SK-N-SH (cell line): ENCODE data around the gene AP1S1. TPM values are rescaled to one million over a fixed set of nuclear protein-coding genes. Genes with fewer than 3 reads are reported as not detected.

Source experiments
- CTCF ChIA-PET: fragments of 300-600, 350-600 bp; formaldehyde crosslinking; extraction: SDS; loops from one replicate; lab custom pipeline; 2021; lab: Yijun Ruan, JAX
- POLR2A ChIA-PET: fragments of 350-600 bp; sonication (Branson Sonifier 250); formaldehyde crosslinking; extraction: SDS; loops from one replicate; lab custom pipeline; 2020; ENCODE audit warnings: antibody characterized with exemption, inconsistent platforms; lab: Yijun Ruan, JAX
- DNase-seq: peaks from one replicate; pipeline ENCODE4 v3.0.0; 2012
- H2AFZ ChIP-seq: fragments of 200-600 bp; sonication (generic); 2 replicates; pipeline ENCODE4 v1.8.1; 2016; ENCODE audit warnings: antibody characterized with exemption, mild to moderate bottlenecking, low read depth
- H3F3A ChIP-seq: fragments of 200-600 bp; sonication (generic); replicated peaks from 2 replicates; pipeline ENCODE3; 2016; ENCODE audit warnings: antibody characterized with exemption, mild to moderate bottlenecking; ENCODE audit not compliant: insufficient read depth
- H3K27ac ChIP-seq, 2 experiments: fragments of 200-500 bp in 1 of 2; fragments of 200-600 bp in 1 of 2; sonication (Bioruptor generic) in 1 of 2; sonication (generic), shearing (Covaris generic) in 1 of 2; 2 replicates each; pipeline versions ENCODE4 v1.5.1 to v1.6.1; 2014 to 2016; ENCODE audit warnings: low read depth in 2 of 2, inconsistent platforms in 1 of 2, low read length in 1 of 2, mild to moderate bottlenecking in 1 of 2, mixed read lengths in 1 of 2
- H3K27me3 ChIP-seq: fragments of 200-600 bp; sonication (generic), shearing (Covaris generic); 2 replicates; pipeline ENCODE4 v1.6.1; 2016; ENCODE audit warnings: mixed run types; ENCODE audit not compliant: insufficient read depth
- H3K36me3 ChIP-seq, 2 experiments: fragments of 200-500 bp in 1 of 2; fragments of 200-600 bp in 1 of 2; sonication (Bioruptor generic) in 1 of 2; sonication (generic) in 1 of 2; replicated peaks in 1 of 2; 2 replicates each; pipeline versions ENCODE3 to v1.5.1; 2014 to 2016; ENCODE audit warnings: low read length in 1 of 2, mild to moderate bottlenecking in 1 of 2; ENCODE audit not compliant: insufficient read depth in 2 of 2, control insufficient read depth in 1 of 2
- H3K4me1 ChIP-seq, 2 experiments: fragments of 200-500 bp in 1 of 2; fragments of 200-600 bp in 1 of 2; sonication (Bioruptor generic) in 1 of 2; sonication (generic), shearing (Covaris generic) in 1 of 2; 2 replicates each; pipeline versions ENCODE4 v1.5.1 to v1.6.1; 2014 to 2016; ENCODE audit warnings: low read depth in 1 of 2, low read length in 1 of 2, mixed run types in 1 of 2; ENCODE audit not compliant: insufficient read depth in 2 of 2, control insufficient read depth in 1 of 2
- H3K4me2 ChIP-seq: fragments of 200-600 bp; sonication (generic), shearing (Covaris generic); 2 replicates; pipeline ENCODE4 v1.6.1; 2017; ENCODE audit warnings: mixed run types
- H3K4me3 ChIP-seq, 2 experiments: fragments of 200-500 bp in 1 of 2; fragments of 200-600 bp in 1 of 2; sonication (Bioruptor generic) in 1 of 2; sonication (generic), shearing (Covaris generic) in 1 of 2; 2 replicates each; pipeline versions ENCODE4 v1.5.1 to v1.8.1; 2014 to 2016; ENCODE audit warnings: low read depth in 2 of 2, inconsistent platforms in 1 of 2, low read length in 1 of 2, mild to moderate bottlenecking in 1 of 2, mixed read lengths in 1 of 2, moderate library complexity in 1 of 2
- H3K79me2 ChIP-seq: fragments of 200-600 bp; sonication (generic); 2 replicates; pipeline ENCODE4 v1.8.1; 2017; ENCODE audit warnings: mild to moderate bottlenecking; ENCODE audit not compliant: insufficient read depth
- H3K9ac ChIP-seq: fragments of 200-600 bp; sonication (generic); 2 replicates; pipeline ENCODE4 v1.6.1; 2017; ENCODE audit warnings: mixed run types
- H3K9me2 ChIP-seq: fragments of 200-600 bp; sonication (generic); 2 replicates; pipeline ENCODE4 v1.6.1; 2017; ENCODE audit warnings: mixed run types
- H3K9me3 ChIP-seq: fragments of 200-600 bp; sonication (generic); 2 replicates; pipeline ENCODE4 v1.6.1; 2017; ENCODE audit warnings: mixed run types, mild to moderate bottlenecking, moderate library complexity
- H4K20me1 ChIP-seq: fragments of 200-600 bp; sonication (generic); 2 replicates; pipeline ENCODE4 v1.6.1; 2017; ENCODE audit warnings: mild to moderate bottlenecking, mixed run types; ENCODE audit not compliant: insufficient read depth
- ELF1 ChIP-seq: IDR thresholded peaks from 2 replicates; pipeline ENCODE4 v1.4.0; 2012
- EP300 ChIP-seq, 2 experiments: IDR thresholded peaks; 2 replicates each; pipeline versions ENCODE4 v1.4.0 to v1.6.1; 2012; ENCODE audit warnings: borderline replicate concordance in 1 of 2, low read depth in 1 of 2, low read length in 1 of 2
- EZH2phosphoT487 ChIP-seq: fragments of 200-600 bp; sonication (generic); IDR thresholded peaks from 2 replicates; pipeline ENCODE4 v1.6.1; 2017; ENCODE audit warnings: low read depth, mixed run types, mild to moderate bottlenecking, antibody characterized with exemption, moderate library complexity, borderline replicate concordance
- FOSL2 ChIP-seq: IDR thresholded peaks from 2 replicates; pipeline ENCODE4 v1.4.0; 2012; ENCODE audit warnings: low read depth, mild to moderate bottlenecking, moderate library complexity, borderline replicate concordance
- FOXJ3 ChIP-seq: sonication (generic); formaldehyde crosslinking; IDR thresholded peaks from 2 replicates; pipeline ENCODE4 v1.5.1; 2020; ENCODE audit warnings: mild to moderate bottlenecking, missing genetic modification reagents
- GATA2 ChIP-seq: sonication (generic); formaldehyde crosslinking; IDR thresholded peaks from 2 replicates; pipeline ENCODE4 v1.5.0; 2020; ENCODE audit warnings: mild to moderate bottlenecking, missing genetic modification reagents
- JUND ChIP-seq: IDR thresholded peaks from 2 replicates; pipeline ENCODE4 v1.4.0; 2012
- MXI1 ChIP-seq: IDR thresholded peaks from 2 replicates; pipeline ENCODE4 v1.6.1; 2012; ENCODE audit warnings: mild to moderate bottlenecking, low read depth, low read length, improper control_type of control experiment
- NFIC ChIP-seq: IDR thresholded peaks from 2 replicates; pipeline ENCODE4 v1.4.0; 2012; ENCODE audit warnings: borderline replicate concordance
- NRF1 ChIP-seq: IDR thresholded peaks from 2 replicates; pipeline ENCODE4 v1.6.1; 2012; ENCODE audit warnings: low read depth, mild to moderate bottlenecking, low read length
- RCOR1 ChIP-seq: fragments of 150-350 bp; IDR thresholded peaks from 2 replicates; pipeline ENCODE4 v1.6.1; 2017; ENCODE audit warnings: antibody characterized with exemption, low read length
- RFX5 ChIP-seq: IDR thresholded peaks from 2 replicates; pipeline ENCODE4 v1.6.1; 2012; ENCODE audit warnings: mild to moderate bottlenecking, improper control_type of control experiment, low read length
- RXRA ChIP-seq: IDR thresholded peaks from 2 replicates; pipeline ENCODE4 v1.4.0; 2012; ENCODE audit warnings: low read depth, mild to moderate bottlenecking, borderline replicate concordance
- TCF12 ChIP-seq: IDR thresholded peaks from 2 replicates; pipeline ENCODE4 v1.4.0; 2012
- YY1 ChIP-seq: IDR thresholded peaks from 2 replicates; pipeline ENCODE4 v1.4.0; 2012; ENCODE audit warnings: low read depth, mild to moderate bottlenecking
- WGBS: methylation state at CpG from one replicate; pipeline ENCODE4 v1.1.6; 2017; ENCODE audit warnings: low lambda C conversion rate; 5-methylcytosine and 5-hydroxymethylcytosine counted together
- polyA plus RNA-seq, 3 experiments: library from polyadenylated mRNA; depleted of rRNA; stranded (reverse); fragments of >200 nt; gene quantifications; 2 replicates each; pipeline ENCODE4 v1.2.3, GENCODE V29; 2012
- TF ChIP-seq, protein P1 (sequence below): IDR thresholded peaks from 2 replicates; pipeline ENCODE4; 2012
- TF ChIP-seq, protein P2 (sequence below): fragments of 150-350 bp; IDR thresholded peaks from 2 replicates; pipeline ENCODE4 v1.6.1; 2017; ENCODE audit warnings: antibody characterized with exemption, low read length, low read depth, borderline replicate concordance
- TF ChIP-seq, protein P3 (sequence below): fragments of 150-350 bp; IDR thresholded peaks from 2 replicates; pipeline ENCODE4 v1.6.1; 2016; ENCODE audit warnings: mild to moderate bottlenecking, low read depth, low read length
- TF ChIP-seq, protein P4 (sequence below): IDR thresholded peaks from 2 replicates; pipeline ENCODE4 v1.4.0; 2012; ENCODE audit warnings: low read depth, borderline replicate concordance
- TF ChIP-seq, protein P5 (sequence below): IDR thresholded peaks from 2 replicates; pipeline ENCODE4 v1.4.0; 2012; ENCODE audit warnings: low read depth, borderline replicate concordance
- TF ChIP-seq, protein P6 (sequence below): IDR thresholded peaks from 2 replicates; pipeline ENCODE4 v1.6.1; 2012; ENCODE audit warnings: mild to moderate bottlenecking, low read depth, low read length, moderate library complexity

The AP1S1 gene
- polyA plus RNA-seq, 1 of the 3 experiments (the other 2 are of a cell fraction): 616 TPM

DNA sequence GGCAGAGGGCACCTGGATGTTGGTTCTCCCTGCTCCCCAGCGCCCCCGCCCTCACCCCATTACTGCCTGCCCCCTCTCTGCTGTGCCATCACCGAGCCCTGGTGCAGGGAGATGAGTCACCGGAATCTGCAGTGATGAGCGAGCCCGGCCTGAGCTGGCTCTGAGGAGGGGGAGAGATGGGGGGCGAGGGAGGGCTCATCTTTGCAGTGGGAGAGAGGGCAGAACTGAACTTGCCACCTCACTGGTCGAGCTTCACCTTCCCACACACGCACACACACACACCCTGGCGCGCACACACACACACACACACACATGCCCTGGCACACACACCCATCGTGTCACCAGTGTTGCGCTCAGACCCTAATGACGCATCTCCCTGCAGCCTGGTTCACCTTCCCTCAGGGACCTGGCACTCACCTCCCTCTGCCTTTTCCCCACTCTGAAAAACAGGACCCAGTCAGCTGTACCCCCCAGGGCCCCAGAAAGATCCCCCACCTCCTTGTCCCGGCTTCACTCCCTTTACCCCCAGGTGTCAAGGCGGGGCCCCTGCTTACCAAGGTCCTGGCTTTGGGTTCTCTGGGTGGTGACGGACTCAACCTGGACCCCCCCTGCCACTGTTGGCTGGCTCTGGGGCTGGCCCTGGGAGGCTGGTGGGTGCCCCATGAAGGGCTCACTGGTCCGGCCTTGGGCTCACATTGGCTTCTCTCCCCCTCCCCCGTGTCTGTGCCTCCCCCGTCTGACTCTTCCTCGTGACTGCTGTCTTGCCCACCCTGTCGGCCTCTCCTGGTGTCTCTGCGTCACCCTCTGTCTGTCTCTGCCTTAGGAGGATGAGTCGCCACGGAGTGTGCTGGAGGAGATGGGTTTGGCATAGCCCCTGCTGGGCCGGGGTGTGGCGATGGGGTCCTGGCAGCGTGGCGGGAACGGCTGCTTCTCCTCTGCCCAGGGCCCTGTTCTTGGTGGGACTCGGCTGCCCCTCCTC, 5.7 kb downstream of the AP1S1 start:
- no peak overlapping the region; the same call in 1 of the 2 replicates for H3K9ac ChIP-seq
- no peaks in the 10 kb centered on the region for H3K9me2 ChIP-seq
- no peaks in the 10 kb centered on the region for H3K9me3 ChIP-seq
- peaks cover 19 to 27% of the 10 kb centered on the region in 2 experiments; a peak in 3 of 4 replicates for H3K4me1 ChIP-seq
- no peaks in the 10 kb centered on the region for H3K27me3 ChIP-seq
- peaks cover 36 to 40% of the 10 kb centered on the region in 2 experiments for H3K36me3 ChIP-seq
- H3K4me2 ChIP-seq: peak overlapping the region; percentile 68
- peak overlapping the region in 1 of 2 experiments; percentile 52; a peak in 2 of 4 replicates for H3K27ac ChIP-seq
- peak; percentile 65 for DNase-seq
- ChIA-PET POLR2A (interaction anchor here (0.5 kb wide), 1 partner anchor 23 kb away, joined by 3 read pairs; no protein-coding TSS in a partner anchor), CTCF (interaction anchor here (0.8 to 5.1 kb wide), 8 partner anchors 11 to 265 kb away, joined by 3 to 30 read pairs (median 7); no protein-coding TSS in a partner anchor)
- no peak overlapping the region for H3K4me3 ChIP-seq
- peaks cover 23% of the 10 kb centered on the region for H3K79me2 ChIP-seq
- 29% methylated on average over 31 of the region's 31 CpGs for WGBS
- peaks cover 45% of the 10 kb centered on the region for H3F3A ChIP-seq
- H2AFZ ChIP-seq: no peak overlapping the region
- H4K20me1 ChIP-seq: peaks cover 21% of the 10 kb centered on the region
- no peak for TF ChIP-seq YY1
- no peak for TF ChIP-seq RFX5
- no peak for TF ChIP-seq NRF1
- TF ChIP-seq EZH2phosphoT487: no peak
- TF ChIP-seq, protein P1, sequence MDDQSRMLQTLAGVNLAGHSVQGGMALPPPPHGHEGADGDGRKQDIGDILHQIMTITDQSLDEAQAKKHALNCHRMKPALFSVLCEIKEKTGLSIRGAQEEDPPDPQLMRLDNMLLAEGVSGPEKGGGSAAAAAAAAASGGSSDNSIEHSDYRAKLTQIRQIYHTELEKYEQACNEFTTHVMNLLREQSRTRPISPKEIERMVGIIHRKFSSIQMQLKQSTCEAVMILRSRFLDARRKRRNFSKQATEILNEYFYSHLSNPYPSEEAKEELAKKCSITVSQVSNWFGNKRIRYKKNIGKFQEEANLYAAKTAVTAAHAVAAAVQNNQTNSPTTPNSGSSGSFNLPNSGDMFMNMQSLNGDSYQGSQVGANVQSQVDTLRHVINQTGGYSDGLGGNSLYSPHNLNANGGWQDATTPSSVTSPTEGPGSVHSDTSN: peak; percentile 33; the same call in 1 of the 2 replicates
- peak; percentile 95; the same call in 1 of the 2 replicates for TF ChIP-seq JUND
- no peak for TF ChIP-seq ELF1
- TF ChIP-seq FOXJ3: no peak
- TF ChIP-seq TCF12: peak; percentile 79
- no peak for TF ChIP-seq RCOR1
- TF ChIP-seq, protein P2, sequence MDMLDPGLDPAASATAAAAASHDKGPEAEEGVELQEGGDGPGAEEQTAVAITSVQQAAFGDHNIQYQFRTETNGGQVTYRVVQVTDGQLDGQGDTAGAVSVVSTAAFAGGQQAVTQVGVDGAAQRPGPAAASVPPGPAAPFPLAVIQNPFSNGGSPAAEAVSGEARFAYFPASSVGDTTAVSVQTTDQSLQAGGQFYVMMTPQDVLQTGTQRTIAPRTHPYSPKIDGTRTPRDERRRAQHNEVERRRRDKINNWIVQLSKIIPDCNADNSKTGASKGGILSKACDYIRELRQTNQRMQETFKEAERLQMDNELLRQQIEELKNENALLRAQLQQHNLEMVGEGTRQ: no peak
- peak; percentile 97 for TF ChIP-seq FOSL2
- TF ChIP-seq, protein P3, sequence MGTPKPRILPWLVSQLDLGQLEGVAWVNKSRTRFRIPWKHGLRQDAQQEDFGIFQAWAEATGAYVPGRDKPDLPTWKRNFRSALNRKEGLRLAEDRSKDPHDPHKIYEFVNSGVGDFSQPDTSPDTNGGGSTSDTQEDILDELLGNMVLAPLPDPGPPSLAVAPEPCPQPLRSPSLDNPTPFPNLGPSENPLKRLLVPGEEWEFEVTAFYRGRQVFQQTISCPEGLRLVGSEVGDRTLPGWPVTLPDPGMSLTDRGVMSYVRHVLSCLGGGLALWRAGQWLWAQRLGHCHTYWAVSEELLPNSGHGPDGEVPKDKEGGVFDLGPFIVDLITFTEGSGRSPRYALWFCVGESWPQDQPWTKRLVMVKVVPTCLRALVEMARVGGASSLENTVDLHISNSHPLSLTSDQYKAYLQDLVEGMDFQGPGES: no peak
- TF ChIP-seq NFIC: no peak; the same call in 1 of the 2 replicates
- no peak for TF ChIP-seq GATA2 (CRISPR knock-in tag)
- TF ChIP-seq RXRA: no peak; the same call in 1 of the 2 replicates
- peak in 1 of 2 experiments; percentile 50; a peak in 1 of 4 replicates for TF ChIP-seq EP300 (IDR thresholded peaks at IDR 0.05; ENCODE audit: borderline replicate concordance in 1 of 2, low read depth in 1 of 2, low read length in 1 of 2)
- TF ChIP-seq MXI1: no peak
- TF ChIP-seq, protein P4, sequence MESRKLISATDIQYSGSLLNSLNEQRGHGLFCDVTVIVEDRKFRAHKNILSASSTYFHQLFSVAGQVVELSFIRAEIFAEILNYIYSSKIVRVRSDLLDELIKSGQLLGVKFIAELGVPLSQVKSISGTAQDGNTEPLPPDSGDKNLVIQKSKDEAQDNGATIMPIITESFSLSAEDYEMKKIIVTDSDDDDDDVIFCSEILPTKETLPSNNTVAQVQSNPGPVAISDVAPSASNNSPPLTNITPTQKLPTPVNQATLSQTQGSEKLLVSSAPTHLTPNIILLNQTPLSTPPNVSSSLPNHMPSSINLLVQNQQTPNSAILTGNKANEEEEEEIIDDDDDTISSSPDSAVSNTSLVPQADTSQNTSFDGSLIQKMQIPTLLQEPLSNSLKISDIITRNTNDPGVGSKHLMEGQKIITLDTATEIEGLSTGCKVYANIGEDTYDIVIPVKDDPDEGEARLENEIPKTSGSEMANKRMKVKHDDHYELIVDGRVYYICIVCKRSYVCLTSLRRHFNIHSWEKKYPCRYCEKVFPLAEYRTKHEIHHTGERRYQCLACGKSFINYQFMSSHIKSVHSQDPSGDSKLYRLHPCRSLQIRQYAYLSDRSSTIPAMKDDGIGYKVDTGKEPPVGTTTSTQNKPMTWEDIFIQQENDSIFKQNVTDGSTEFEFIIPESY: no peak; the same call in 1 of the 2 replicates
- TF ChIP-seq, protein P5, sequence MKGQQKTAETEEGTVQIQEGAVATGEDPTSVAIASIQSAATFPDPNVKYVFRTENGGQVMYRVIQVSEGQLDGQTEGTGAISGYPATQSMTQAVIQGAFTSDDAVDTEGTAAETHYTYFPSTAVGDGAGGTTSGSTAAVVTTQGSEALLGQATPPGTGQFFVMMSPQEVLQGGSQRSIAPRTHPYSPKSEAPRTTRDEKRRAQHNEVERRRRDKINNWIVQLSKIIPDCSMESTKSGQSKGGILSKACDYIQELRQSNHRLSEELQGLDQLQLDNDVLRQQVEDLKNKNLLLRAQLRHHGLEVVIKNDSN: no peak
- TF ChIP-seq, protein P6, sequence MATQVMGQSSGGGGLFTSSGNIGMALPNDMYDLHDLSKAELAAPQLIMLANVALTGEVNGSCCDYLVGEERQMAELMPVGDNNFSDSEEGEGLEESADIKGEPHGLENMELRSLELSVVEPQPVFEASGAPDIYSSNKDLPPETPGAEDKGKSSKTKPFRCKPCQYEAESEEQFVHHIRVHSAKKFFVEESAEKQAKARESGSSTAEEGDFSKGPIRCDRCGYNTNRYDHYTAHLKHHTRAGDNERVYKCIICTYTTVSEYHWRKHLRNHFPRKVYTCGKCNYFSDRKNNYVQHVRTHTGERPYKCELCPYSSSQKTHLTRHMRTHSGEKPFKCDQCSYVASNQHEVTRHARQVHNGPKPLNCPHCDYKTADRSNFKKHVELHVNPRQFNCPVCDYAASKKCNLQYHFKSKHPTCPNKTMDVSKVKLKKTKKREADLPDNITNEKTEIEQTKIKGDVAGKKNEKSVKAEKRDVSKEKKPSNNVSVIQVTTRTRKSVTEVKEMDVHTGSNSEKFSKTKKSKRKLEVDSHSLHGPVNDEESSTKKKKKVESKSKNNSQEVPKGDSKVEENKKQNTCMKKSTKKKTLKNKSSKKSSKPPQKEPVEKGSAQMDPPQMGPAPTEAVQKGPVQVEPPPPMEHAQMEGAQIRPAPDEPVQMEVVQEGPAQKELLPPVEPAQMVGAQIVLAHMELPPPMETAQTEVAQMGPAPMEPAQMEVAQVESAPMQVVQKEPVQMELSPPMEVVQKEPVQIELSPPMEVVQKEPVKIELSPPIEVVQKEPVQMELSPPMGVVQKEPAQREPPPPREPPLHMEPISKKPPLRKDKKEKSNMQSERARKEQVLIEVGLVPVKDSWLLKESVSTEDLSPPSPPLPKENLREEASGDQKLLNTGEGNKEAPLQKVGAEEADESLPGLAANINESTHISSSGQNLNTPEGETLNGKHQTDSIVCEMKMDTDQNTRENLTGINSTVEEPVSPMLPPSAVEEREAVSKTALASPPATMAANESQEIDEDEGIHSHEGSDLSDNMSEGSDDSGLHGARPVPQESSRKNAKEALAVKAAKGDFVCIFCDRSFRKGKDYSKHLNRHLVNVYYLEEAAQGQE: no peak
